GM21390 (cell line): ENCODE results near the gene PDHX.
"Not testable (repeated sequence)": the region's sequence is repeated elsewhere in the genome, so short reads cannot be mapped to it uniquely, and the experiment has no call there.

ENCODE experiments used
- ATAC-seq: cut with Tn5 transposase; IDR thresholded peaks from one replicate; pipeline ENCODE4 v1.9.1; 2021; ENCODE audit not compliant: unreplicated experiment

Gene PDHX

DNA sequence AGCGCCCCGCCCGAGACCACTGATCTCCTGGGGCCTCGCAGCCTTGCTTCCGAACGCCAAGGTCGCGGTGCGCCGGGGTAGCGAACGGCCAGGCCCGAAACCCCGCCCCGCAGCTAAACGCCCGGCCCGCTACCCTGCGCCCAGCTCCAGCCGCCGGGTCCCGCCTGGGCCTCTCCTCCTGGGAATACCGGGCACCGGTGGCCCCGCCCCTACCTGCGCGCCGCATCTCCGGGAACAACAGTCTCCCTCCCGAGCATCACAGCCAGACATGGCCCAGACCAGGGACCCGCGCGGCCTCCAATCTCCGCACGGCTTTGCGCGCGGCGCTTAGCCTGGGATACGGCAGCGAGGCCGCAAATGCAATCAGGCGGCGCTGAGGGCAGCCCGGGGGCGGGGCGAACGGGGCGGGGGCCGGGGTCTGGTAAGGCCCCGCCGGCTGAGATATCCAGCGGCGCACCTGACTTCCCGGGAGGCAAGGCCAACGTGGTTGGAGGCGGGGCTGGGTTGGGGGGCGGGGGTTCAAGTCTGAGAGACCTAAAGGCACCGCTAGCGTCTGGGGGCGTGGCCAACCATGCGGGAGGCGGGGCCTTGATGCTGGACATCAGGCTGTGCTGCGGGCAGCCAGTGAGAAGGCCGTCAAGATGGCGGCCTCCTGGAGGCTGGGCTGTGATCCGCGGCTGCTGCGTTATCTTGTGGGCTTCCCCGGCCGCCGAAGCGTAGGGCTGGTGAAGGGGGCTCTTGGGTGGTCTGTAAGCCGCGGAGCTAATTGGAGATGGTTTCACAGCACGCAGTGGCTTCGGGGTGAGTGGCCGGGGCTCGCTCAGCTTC is at the start of gene PDHX, which contains the start of gene APIP:
TSS of gene PDHX (plus strand) at position 604 of the 828 bp plus-strand sequence. CDS start at position 642, 38 bp downstream.
TSS of gene APIP (minus strand) at position 365 of the 828 bp plus-strand sequence. CDS start at position 270, 95 bp downstream.
- ATAC-seq = peak; percentile 93

DNA sequence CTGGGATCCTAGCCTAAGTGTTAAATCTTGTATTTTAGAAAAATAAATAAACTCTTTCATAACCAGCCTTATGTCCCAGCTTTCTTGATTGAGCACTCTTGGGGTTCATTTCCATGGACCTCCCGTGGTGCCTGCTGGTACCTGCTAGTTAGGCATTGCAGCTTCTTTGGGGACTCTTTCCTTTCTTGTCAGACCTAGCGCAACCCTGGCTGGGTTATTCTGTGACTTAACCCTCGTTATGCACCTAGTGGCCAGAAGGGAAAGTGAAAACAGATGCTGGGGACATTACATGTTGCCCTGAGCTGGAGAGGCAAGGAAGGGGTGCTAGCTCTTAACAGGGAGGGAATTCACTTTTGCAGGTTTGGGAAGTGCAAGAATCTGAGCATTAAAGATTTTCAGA is 47.0 kb upstream of the PDHX start:
- ATAC-seq = no peak

DNA sequence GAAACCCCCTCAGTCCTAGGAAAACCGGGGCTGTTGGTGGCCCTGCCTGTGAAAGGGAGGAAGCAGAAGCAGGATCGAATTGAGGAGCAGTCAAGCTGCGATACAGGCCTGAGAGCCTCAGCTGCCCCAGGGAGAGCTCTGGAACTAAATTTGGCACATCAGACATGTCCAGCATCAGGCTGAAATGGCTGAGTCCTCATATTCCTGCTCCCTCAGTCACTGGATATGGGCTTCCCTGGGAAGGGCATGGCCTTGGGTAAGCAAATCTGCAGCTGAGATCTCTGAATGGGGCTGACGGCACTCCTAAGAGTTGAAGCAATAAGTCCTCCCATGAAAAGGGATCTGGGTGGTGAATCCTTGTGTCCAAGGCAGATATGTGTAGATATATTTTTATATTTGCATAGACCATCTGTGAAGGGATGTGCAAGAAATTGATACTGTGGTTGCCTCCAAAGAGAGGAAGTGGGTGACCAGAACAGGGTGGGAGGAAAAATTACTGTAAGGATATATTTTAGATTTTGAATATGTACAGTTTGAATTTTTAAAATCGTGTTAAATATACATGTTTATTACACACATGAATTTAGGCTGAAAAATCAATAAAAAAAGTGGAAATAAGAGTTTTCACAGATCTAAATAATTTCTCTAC is 45.7 kb upstream of the PDHX start:
- ATAC-seq = no peak

DNA sequence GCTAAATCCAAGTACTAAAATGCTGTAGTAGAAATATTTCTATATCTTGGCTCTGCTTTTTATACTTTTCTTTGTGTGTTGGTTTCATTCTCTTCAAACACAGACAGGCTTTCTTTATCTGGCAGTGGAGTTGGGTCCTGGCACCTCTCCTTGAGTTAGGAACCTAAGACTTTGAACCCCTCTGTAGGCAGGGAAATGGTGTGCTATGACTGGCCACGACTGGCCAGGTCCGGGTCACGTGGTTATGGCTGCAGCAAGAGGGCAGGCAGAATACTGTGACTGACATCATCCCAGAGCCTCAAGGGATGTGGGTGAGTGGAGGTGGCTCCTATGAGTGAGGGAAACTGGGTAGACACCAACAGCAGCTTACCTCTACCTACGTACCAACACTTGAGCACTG is 42.2 kb upstream of the PDHX start:
- ATAC-seq = no peak

DNA sequence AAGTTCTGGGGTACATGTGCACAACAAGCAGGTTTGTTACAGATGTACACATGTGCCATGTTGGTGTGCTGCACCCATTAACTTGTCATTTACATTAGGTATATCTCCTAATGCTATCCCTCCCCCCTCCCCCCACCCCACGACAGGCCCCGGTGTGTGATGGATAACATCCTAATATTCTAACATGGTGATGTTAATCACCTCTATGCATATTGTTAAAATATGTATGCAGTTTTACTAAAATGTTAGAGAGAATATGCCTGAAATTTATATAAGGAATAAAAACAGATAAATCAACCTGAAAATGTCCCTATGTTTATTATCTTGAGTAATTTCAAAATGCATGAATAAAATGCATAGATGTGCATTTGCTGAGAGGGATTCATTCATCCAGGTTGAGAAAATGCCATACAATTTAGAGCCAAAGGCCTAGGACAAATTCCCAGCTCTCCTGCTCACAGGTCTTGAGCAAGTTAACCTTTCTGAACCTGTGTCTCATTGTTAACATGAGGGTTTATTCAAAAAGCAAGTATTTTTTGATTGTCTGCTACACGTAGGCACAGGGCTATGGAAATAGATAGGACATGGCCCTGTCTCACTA is 38.9 kb upstream of the PDHX start:
- no peak for ATAC-seq

DNA sequence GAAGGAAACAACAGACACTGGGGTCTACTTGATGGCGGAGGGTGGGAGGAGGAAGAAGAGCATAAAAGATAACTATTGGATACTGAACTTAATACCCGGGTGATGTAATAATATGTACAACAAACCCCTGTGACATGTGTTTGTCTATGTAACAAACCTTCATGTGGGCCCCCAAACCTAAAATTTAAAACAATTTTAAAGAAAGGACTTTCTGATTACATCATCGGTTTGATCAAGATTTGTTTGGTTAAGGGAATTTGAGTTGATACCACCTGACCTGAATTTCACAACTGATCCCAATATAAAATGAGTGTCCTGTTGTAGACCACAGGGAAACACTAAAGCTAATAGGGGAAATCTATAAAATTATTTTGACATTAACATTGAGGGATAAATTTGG is 34.5 kb upstream of the PDHX start:
- no peak for ATAC-seq

DNA sequence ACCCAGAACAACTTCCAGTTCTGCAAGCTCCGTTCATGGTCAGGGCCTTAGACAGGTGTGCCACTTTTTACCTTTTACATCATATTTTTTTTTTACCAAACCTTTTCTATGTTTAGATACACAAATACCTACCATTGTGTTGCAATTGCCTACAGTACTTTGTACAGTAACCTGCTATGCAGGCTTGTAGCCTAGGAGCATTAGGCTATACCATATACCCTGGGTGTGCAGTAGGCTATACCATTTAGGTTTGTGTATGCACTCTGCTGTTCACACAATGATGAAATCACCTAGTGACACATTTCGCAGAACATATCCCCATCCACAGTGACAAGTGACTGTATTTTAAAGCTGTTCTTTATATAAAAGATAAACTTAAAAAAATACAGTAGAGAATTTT is 29.8 kb upstream of the PDHX start:
- no peak for ATAC-seq

DNA sequence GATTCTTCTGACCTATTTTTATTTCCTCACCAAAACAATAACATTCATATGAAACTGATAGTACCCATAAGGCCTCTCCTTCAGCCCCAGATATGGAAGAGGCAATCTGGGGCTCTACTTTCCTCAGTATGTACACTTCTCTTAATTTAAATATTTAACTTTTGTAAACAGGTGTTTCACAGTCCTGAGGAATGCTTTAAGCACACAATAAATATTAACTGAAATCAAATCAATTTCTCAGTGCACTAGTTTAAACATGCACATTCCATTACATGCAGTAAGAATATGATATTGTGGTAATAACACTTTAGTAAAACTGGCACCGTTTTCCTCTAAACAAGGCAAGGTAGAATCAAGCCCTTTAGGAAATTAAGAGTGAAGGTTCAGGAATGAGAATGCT is 29.2 kb upstream of the PDHX start:
- no peak for ATAC-seq

DNA sequence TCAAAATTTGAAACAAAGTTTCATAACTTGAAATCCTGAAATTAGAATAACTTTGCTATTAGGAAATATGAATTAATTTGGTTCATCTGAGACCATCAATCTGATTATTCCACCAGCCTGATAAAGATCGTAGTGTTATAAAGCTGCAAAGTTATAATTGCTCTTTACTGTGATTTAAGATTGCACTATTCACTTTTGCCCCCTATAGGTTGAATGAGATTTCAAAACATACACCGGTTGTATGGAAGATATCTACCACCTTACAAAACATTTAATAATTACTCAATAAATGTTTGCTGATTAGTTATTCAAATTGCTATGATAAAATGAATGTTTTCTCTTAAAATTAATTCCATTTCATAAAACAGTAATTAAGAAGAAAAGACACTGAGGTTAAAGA is 26.3 kb upstream of the PDHX start:
- ATAC-seq = no peak

DNA sequence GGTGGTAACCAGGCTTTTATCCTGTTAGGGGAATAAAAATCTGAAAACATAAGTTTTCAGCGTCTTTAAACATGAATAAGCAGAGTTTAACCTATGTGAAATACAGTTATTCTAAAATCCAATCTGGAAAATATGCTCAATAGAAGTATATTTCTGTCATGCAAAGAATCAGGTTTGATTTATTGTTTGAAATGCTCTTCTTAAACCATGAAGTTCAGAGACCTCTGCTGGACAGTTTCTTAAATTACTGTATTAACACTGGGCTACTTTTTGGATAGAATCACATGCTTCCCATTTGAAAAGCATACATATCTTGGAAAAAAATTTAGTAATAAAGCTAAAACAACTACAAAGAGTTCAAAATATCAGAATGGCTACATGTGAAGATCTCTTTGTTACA is 25.6 kb upstream of the PDHX start:
- no peak for ATAC-seq

DNA sequence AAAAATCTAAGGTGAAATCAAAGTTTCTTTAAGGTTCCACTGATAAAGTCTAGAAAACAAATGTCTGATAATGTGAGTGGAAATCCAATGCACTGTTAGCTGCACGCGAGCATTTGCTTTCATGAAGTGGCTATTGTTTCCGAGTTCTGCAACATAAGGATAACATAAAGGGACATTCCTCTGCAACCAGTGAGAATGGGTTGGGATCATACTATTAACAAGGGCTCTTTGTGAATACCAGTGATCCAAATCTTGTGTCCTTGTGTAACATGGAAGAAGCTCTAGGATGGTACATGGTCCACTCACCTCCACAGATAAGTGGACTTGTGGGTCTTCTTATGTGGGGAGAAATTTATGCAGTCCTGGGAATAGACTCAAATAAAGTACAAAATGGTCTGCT is 24.8 kb upstream of the PDHX start:
- no peak for ATAC-seq

DNA sequence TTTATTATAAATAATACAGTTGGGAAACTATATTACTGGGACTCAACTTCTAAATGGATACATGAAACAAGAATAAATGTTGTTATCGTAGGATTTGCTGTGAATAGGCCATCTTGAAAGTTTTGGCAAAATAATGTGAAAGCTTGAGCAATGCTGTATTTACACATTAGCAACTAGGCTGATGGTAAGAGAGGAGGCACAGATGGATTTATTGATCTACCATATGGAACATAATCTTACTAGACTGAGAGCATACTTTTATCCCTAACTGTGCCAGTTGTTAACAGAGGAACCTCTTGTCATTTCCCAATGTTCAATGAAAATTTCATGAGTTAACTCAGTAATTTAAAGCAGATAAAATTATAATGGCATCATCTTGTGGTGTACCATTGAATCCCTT is 23.0 kb upstream of the PDHX start:
- no peak for ATAC-seq

DNA sequence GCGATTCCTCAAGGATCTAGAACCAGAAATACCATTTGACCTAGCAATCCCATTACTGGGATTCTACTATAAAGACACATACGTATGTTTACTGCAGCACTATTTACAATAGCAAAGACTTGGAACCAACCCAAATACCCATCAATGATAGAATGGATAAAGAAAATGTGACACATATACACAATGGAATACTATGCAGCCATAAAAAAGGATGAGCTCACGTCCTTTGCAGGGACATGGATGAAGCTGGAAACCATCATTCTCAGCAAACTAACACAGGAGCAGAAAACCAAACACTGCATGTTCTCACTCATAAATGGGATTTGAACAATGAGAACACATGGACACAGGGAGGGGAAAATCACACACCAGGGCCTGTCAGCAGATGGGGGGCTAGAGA is 20.2 kb upstream of the PDHX start:
- ATAC-seq = not testable (repeated sequence)

DNA sequence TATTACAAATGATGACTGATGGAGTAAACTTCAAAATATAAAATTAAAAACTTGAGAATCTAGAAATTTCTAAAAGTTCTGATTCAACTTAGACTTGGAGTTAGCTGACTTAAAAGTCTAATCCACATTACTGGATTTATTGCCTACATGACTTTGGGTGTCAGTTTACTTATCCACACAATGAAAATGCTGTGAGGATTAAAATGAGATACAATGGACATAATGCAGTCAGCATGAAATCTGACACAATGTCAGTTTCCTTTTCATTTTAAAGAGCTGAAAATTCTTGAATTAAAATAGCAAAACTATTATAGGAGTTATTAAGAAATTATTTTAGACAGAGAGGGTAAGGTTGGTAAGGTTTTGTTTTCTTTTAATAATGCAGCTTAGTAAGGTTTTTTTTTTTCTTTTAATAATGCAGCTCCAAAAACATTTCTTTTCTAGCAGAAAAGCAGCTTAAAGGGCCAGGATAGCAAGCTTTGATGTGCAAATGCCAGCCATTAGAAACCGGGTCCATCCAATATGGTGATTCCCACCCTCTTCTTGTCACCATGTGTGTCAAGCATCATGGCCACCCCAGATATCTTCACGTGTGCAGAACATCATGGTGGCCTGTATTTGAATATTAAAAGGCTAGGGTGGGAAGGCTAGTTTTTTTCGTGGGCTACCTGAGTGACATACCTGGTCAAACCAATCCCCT is 19.1 kb upstream of the PDHX start:
- ATAC-seq = no peak

DNA sequence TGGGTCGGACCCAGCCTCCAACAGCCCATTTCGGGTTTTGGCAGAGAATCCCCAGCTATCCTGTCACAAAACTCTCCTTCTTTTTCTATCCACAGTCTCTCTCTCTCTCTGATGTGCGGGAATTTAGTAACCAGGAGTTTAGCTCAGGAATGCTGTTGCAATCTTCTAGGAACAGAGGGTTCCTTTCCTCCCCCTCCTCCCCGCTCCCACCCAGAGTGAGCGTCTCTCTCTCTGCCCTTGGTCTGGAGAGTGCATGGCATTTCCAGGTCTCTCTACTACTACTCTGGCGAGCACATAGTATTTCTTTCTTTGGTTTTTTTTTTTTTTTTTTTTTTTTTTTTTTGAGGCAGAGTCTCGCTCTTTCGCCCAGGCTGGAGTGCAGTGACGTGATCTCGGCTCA is 17.9 kb upstream of the PDHX start:
- no peak for ATAC-seq

DNA sequence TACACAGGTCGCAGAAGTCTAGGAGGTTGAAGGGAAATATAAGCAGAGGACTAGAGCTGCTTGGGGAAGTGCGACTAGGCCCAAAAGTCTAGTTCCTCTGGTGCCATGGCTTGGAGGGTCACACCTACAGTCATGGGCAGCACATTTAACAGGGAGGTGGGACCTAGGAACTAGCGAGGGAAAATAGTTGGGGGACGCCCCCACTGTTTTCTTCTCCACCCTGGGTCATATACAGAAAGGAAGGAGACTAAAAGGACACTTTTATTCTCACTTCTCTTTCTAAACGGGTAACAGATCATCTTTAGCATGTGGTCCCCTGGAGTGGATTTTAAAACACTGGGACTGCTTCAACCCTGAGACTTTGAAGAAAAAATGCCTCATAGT is 16.8 kb upstream of the PDHX start:
- no peak for ATAC-seq

DNA sequence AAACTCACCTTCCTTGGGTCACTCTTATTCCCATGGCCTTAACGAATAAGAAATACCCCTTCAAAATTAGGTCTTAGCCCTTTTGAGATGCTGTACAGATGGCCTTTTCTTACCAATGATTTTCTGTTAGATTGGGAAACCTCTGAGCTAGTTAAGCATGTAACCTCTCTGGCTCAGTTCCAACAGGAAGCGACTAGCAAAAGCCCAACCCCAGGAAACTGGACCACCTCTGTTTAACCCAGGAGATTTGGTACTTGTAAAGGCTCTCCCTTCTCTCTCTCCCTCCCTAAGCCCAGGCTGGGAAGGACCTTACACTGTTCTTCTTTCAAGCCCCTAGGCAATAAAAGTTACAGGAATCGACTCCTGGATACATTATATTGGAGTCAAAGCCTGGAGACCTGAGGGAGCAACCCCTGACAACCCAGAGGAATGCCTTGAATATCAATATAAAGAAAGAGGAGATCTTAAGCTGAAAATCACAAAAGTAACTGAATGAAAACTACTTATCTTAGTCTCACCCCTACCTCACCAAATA is 11.9 kb upstream of the PDHX start:
- ATAC-seq = no peak

DNA sequence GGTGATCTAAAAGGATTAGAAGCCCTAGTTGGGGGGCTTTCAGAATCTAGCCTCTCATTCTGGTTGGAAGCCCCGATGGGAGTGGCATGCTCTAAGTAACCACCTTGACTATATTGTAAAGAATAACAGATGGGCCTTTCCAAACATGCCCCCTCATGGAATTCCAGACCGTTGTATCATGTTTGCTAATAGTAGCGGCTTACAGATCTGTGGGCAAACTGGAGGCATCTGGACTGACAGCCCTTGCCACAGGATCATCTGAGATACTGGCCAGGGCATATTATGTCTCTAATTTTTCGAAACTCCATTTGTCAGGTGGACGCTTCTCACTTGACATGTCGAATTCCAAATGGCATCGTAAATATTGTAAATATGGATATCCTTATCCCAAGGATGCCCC is 10.8 kb upstream of the PDHX start:
- ATAC-seq = no peak

DNA sequence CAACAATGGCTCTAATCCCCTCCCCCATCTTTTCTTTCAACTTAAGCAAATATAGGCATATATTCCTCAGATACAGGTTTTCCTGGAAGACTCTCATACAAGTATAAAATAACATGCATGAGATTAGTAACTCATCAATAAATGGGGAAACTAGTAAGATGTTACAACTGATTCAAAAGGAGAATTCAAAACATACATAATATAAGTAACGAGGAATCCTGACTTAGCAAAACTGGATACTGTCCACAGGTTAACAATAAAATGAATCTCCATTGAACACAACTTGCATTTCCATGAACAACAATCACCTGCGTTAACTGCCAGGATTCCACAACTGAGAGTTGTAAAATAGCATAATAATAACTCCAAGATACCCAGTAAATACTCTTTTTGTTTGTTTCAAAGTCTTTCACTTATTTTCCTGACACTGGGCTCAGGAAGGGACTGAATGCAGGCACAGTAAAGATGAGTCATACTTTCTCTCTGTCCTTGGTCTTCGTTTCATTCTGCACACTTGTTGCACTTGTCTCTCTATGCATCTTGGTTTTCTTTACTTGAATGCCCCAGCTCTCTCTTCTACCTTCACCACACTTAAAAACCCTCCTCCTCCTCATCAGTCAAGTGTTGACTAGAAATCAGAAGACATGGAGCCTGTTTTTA is 8.4 kb upstream of the PDHX start:
- ATAC-seq = peak; percentile 58

DNA sequence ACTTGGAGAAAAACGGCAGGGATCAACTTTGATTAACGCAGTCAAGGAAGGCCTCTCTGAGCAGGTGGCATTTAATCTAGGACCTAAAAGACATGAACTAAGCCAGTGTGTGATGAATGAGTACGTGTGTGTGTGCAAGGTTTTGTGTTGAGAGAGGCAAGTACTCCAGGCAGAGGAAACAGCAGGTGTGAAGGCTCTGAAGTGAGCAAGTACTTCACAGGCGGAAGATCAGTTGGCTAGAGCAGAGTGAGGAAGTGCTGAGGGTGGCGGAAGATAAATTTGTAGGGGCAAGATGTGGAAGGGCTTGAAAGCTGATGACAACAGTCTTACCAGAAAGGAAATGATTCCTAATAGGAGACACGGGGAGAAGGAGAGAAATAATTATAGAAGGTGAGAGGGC is 7.0 kb upstream of the PDHX start:
- no peak for ATAC-seq

DNA sequence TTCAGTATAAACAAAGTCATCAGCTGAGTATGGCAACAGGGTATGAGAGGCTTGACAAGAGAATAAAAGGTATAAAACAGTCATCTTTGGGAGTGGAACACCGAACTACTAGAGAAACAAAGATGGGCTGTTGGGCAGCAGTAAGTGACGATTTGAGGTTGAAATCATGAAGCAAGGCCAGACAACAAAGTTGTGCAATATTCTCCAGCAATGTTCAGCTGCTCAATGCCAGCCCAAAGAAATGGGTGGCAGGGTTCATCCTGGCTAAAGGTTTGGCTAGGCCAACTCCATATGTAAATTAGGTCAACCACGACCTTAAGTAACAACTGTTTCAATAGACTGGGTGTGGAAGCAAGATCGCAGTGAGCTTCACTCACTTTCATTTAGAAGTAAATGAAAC is 6.5 kb upstream of the PDHX start:
- no peak for ATAC-seq
